PFSK-1 (cell line): ENCODE data around the gene ORC1.

Source experiments
- POLR2AphosphoS5 ChIP-seq: IDR thresholded peaks from 2 replicates; pipeline ENCODE4 v1.6.1; 2012; ENCODE audit warnings: low read depth, mild to moderate bottlenecking, control low read depth, low read length, moderate library complexity
- SIN3A ChIP-seq: IDR thresholded peaks from 2 replicates; pipeline ENCODE4 v1.6.1; 2012; ENCODE audit warnings: mild to moderate bottlenecking, low read length, moderate library complexity, borderline replicate concordance; ENCODE audit not compliant: insufficient read depth
- TAF1 ChIP-seq: IDR thresholded peaks from 2 replicates; pipeline ENCODE4 v1.6.1; 2012; ENCODE audit warnings: low read length, control low read depth, borderline replicate concordance; ENCODE audit not compliant: insufficient read depth
- TF ChIP-seq, protein P1 (sequence below), 2 experiments: IDR thresholded peaks; 2 replicates each; pipeline versions ENCODE4 v1.6.1 to v1.8.0; 2011 to 2012; ENCODE audit warnings: low read depth in 2 of 2, low read length in 2 of 2, control low read depth in 1 of 2, inconsistent platforms in 1 of 2, mild to moderate bottlenecking in 1 of 2, moderate library complexity in 1 of 2; ENCODE audit not compliant: insufficient read depth in 1 of 2

GRCh38 chr1:52334906-52335528 lies 69.2 kb downstream of the ORC1 start:
- TF ChIP-seq SIN3A: no peak
- TF ChIP-seq POLR2AphosphoS5: no peak
- TF ChIP-seq TAF1: no peak
- TF ChIP-seq, protein P1, sequence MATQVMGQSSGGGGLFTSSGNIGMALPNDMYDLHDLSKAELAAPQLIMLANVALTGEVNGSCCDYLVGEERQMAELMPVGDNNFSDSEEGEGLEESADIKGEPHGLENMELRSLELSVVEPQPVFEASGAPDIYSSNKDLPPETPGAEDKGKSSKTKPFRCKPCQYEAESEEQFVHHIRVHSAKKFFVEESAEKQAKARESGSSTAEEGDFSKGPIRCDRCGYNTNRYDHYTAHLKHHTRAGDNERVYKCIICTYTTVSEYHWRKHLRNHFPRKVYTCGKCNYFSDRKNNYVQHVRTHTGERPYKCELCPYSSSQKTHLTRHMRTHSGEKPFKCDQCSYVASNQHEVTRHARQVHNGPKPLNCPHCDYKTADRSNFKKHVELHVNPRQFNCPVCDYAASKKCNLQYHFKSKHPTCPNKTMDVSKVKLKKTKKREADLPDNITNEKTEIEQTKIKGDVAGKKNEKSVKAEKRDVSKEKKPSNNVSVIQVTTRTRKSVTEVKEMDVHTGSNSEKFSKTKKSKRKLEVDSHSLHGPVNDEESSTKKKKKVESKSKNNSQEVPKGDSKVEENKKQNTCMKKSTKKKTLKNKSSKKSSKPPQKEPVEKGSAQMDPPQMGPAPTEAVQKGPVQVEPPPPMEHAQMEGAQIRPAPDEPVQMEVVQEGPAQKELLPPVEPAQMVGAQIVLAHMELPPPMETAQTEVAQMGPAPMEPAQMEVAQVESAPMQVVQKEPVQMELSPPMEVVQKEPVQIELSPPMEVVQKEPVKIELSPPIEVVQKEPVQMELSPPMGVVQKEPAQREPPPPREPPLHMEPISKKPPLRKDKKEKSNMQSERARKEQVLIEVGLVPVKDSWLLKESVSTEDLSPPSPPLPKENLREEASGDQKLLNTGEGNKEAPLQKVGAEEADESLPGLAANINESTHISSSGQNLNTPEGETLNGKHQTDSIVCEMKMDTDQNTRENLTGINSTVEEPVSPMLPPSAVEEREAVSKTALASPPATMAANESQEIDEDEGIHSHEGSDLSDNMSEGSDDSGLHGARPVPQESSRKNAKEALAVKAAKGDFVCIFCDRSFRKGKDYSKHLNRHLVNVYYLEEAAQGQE (IDR thresholded peaks at IDR 0.05; ENCODE audit: insufficient read depth in 1 of 2, low read depth in 2 of 2, low read length in 2 of 2): no peak
